HG02943 (cell line): ENCODE results near the gene F10.
A peak's percentile ranks its signal among the peaks of the same experiment; 100 is the strongest.
"Not testable (repeated sequence)": the region's sequence is repeated elsewhere in the genome, so short reads cannot be mapped to it uniquely, and the experiment has no call there.

ENCODE experiments used
- ATAC-seq: cut with Tn5 transposase; IDR thresholded peaks from one replicate; pipeline ENCODE4 v1.9.1; 2021; ENCODE audit warnings: mild to moderate bottlenecking, low read depth, moderate library complexity; ENCODE audit not compliant: unreplicated experiment

The F10 gene

GRCh38 chr13:113150550-113151365 is 28.2 kb downstream of the F10 start:
- ATAC-seq = no peak

DNA sequence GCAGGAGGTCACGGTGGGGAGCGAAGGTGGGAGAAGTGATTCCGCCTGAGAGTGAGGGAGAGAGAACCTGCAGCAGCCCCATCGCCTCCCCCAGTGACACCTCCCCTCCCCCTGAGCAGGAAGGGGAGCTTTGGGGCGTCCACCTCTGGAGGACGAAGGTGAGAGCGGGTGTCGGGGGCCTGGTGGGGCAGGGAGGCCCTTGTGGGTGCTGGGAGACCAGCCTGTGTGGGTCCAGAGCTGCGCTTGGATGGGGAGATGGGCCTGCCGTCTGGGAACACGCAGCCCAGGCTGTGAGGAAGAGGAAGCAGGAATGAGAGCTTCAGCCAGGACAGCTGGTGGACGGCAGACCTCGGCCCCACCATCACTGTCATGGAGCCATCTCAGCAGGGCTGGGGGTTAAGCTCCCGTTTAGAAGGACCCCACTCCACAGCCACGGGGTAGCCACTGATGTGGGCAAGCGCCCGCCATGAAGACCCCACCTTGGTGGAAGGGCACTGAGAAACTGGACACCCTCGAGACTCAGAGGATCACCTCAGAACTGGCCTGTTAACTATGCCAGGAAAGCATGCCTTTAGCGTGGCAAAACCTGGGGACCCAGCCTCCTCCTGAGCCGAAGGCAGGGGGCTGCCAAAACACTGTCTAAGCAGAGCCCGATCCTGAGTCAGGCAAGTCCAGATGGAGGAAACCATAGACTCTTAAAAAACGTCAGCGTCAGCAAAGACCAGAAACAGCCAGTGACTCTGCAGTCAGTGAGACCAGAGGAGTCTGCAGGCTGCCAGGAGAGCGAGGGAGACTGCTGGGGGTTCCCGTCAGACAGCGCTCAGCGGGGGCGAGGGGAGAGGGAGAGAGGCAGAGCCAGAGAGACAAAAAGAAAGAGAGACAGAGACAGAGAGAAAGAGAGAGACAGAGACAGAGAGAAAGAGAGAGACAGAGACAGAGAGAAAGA is 29.4 kb downstream of the F10 start:
- no peak for ATAC-seq

DNA sequence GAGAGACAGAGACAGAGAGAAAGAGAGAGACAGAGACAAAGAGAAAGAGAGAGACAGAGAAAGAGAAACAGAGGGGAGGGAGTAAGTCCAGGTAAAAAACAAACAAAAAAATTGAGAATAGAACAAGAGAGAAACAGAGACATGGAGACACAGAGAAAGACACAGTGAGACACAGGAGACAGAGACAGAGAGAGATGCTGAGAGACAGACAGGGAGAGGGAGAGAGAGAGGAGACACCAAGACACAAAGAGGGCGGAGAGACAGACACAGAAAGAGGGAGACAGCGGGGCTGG is 30.0 kb downstream of the F10 start:
- no peak for ATAC-seq

DNA sequence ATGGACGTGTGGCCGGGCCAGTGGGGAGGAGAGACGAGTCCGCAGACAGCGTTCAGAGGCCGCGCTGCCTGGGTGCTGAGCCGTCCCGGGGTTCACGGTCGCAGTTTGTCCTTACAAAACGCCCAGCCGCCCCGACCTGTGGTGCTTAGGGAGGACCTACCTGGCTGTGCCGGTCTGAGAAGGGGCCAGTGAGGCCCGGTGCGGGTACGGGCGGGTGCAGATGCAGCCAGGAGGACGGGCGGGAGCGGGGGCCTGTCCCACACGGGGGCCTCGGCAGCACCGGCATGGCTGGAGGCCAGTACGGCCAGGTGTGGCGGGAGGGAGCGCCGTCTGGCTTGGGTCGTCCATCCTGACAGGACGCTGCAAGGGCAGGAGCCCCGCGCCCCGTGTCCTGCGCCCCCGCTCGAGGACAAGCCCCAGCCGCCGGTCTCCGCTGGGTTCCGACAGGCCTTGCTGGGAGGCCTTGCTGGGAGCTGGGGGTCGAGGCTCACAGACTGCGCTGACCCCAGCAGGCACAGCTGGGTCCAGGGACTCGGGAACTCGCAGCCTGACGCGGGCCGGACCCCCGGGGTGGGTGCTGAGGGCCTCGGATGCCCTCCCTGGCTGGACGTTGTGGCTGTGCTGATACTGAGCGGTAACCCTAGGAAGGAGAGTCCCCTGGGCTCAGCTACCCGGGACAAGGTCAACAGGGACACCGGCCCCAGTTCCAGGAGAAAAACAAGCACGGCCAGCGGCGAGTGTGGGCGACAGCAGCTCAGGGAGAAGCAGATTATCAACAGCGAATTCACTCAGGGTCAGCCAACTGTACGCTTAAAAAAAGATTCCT is 30.6 kb downstream of the F10 start:
- ATAC-seq = peak; percentile 27

GRCh38 chr13:113153810-113154748 is 31.5 kb downstream of the F10 start:
- peak; percentile 60 for ATAC-seq

GRCh38 chr13:113155201-113155600 is 32.6 kb downstream of the F10 start:
- ATAC-seq = no peak

DNA sequence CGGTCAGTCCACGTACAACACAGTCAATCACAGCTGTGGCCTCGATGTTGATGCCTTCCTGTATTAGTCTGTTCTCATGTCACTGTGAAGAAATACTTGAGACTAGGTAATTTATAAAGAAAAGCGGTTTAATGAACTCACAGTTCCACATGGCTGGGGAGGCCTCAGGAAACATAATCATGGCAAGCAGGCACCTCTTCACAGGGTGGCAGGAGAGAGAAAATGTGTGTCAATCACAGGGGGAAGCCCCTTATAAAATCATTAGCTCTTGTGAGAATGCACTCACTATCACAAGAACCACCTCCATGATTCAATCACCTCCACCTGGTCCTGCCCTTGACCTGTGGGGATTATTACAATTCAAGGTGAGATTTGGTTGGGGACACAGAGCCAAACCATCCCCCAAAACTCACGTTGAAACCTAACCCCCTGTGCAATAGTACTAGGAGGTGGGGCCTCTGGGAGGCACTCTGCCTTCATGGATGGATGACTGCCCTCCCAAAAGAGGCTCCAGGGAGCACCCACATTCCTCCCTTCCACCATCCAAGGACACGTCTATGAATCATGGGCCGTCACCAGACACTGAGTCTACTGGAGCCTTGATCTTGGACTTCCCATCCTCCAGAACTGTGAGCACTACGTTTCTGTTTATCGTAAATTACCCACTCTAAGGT is 33.5 kb downstream of the F10 start:
- ATAC-seq = no peak

- ATAC-seq = no peak
Measured at GRCh38 chr13:113157206-113157928, 34.8 kb downstream of the F10 start.

- ATAC-seq = no peak
Measured at GRCh38 chr13:113157929-113158747, 35.5 kb downstream of the F10 start, which contains the start of gene PROZ. TSS of gene PROZ (plus strand) at chr13:113158648. CDS start at chr13:113158661, 13 bp downstream.

- no peak for ATAC-seq
Measured at GRCh38 chr13:113158946-113159345, 36.3 kb downstream of the F10 start.

DNA sequence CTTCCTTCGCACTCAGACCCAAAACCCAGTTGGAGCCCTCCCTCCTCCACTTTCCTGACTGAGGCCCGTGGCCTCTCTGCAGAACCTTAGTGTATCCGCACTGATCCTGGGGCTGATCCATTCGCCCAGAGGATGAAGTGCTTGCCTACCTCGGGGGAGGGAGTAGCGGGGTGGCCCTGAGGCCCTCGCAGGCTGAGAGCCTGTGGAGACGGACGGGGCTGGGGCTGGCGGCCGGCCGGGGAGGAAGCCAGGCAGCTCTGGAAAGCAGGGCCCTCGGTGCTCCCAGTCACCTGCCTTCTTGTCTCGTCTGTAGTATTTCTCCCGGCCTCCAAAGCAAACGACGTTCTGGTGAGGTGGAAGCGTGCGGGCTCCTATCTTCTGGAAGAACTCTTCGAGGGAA is 37.1 kb downstream of the F10 start:
- ATAC-seq = no peak

DNA sequence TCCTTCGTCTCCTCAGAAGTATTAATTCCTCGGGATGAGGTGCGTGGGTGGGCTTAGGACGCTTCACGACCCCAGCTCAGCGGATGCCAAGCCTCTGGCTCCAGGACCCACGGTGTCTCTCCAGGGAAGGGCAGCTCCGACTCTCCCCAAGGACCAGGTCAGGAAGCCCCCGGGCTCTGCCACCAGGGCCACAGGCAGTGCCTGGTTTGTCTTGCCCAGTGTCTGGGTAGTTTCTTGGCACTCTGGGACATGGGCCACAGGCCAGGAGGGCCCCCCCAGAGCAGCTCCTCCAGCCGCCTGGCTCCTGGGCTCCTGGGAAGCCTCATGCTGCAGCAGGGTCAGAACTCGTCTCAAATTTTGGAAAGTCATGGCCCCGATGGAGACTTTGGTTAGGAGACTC is 38.4 kb downstream of the F10 start:
- no peak for ATAC-seq

DNA sequence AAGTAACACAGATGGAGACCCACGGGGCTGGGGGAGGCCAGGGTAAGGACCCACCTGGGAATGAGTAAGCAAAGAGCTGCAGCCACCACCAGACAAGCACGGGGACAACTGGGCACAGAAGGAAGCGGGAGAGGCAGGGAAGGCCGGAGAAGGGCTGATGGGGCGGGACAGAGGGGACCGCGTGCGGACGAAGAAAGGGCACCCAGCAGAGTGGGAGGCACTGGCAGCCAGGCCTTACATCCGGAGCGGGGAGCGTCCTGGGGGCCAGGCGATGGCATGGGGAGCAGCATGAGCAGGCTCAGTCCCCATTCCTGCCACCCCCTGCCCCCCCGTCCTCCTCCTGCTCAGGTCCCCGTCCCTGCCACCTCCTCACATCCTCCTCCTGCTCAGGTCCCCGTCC is 38.8 kb downstream of the F10 start:
- ATAC-seq = no peak

- not testable (repeated sequence) for ATAC-seq
Measured at GRCh38 chr13:113161975-113162374, 39.4 kb downstream of the F10 start.

DNA sequence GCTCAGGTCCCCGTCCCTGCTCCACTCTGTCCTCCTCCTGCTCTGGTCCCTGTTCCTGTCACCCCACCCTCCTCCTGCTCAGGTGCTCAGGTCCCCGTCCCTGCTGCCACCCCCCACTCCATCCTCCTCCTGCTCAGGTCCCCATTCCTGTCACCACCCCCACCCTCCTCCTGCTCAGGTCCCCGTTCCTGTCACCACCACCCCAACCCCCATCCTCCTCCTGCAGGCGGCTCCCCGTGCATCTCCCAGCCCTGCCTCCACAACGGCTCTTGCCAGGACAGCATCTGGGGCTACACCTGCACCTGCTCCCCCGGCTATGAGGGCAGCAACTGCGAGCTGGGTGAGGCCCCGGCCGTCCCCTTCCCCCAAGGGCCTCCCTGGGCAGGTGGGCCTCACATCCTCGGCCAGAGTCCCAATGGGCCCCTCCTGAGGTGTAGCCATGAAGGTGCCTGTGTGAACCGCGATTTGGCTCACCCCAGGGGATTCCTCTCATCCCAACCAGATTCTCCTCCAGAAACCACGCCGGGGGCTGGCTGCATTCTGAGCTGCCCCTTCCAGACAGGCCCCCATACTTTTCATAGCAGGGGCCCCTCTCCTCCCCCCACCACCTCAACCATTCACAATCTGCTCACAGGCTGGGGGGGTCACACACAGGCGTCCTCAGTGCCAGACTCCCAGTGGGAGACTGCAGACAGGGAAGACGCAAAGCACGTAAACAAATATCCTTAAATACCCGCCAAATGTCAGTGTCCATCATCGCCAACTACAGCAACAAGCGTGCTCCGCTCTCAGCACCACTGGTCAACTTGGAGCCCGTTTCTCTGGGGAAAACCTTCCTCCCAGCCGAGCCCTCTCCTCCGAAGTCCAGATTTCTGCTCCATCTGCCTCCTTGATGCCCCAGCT is 40.4 kb downstream of the F10 start:
- no peak for ATAC-seq

GRCh38 chr13:113164492-113164891 is 41.9 kb downstream of the F10 start:
- no peak for ATAC-seq

GRCh38 chr13:113166266-113166665 is 43.7 kb downstream of the F10 start:
- ATAC-seq = no peak
